HepG2 (cell line): ENCODE measurements around the gene CTNNA2.

Experiments used
- GLI4 ChIP-seq: sonication (generic); formaldehyde crosslinking; IDR thresholded peaks from 2 replicates; pipeline ENCODE4 v1.5.1; 2020; ENCODE audit warnings: missing genetic modification reagents, mild to moderate bottlenecking, moderate library complexity, borderline replicate concordance
- HMG20B ChIP-seq: conservative IDR thresholded peaks from 2 replicates; pipeline ENCODE4 v1.6.1; 2016; ENCODE audit warnings: missing genetic modification reagents, missing compliant biosample characterization
- HNRNPLL ChIP-seq: fragments of 200-400 bp; formaldehyde crosslinking; IDR thresholded peaks from 2 replicates; pipeline ENCODE4 v1.6.1; 2017; ENCODE audit warnings: mild to moderate bottlenecking, low read depth, low read length; ENCODE audit not compliant: poor library complexity, severe bottlenecking
- KMT2B ChIP-seq: IDR thresholded peaks from 2 replicates; pipeline ENCODE4 v1.6.1; 2016; ENCODE audit warnings: missing genetic modification reagents, missing compliant biosample characterization
- POLR2AphosphoS5 ChIP-seq: IDR thresholded peaks from 2 replicates; pipeline ENCODE4 v1.6.1; 2012; ENCODE audit warnings: low read depth, low read length
- ZNF12 ChIP-seq: sonication (generic); formaldehyde crosslinking; IDR thresholded peaks from 2 replicates; pipeline ENCODE4 v1.5.0; 2020; ENCODE audit warnings: missing genetic modification reagents
- TF ChIP-seq, protein P1 (sequence below): sonication (generic); formaldehyde crosslinking; IDR thresholded peaks from 2 replicates; pipeline ENCODE4 v1.4.0; 2020; ENCODE audit warnings: mild to moderate bottlenecking, missing genetic modification reagents

DNA sequence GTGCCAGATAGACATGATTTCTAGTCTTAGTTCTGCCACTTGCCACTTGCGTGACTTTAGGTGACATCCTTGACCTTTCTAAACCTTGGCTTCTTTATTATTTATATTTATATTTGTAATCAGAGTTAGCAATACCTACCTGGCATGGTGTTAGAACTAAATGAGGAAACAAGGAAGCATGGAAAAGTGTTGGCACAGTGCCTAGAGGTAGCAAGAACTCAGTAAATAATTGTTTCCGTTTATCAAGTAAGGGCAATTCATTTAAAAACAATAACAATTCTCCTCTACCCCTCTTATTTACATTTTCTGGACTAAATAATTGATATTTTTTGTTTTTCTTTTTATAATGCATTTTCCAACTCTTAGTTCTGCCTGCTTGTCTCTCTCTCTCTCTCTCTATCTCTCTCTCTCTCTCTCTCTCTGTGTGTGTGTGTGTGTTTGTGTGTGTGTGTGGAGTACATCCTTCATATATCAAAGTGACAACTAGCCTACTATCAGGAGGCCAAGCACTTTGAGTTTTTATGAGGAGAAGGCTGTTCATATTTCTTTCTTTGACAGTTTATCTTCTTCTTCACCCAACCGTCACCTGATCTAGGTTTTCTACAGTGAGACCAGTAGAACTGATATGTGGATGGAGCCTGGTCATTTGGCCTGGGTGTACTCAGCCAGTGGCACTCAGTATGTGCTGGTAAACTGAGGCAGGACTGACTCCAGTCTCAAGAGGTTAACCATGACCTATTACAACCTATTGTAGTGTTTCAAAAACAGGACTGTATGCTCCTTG is 657.2 kb downstream of the CTNNA2 start:
- no peak for TF ChIP-seq ZNF12 (CRISPR knock-in tag)
- TF ChIP-seq HNRNPLL, result no peak
- no peak for TF ChIP-seq HMG20B (CRISPR knock-in tag)
- no peak for TF ChIP-seq POLR2AphosphoS5
- no peak for TF ChIP-seq KMT2B (CRISPR knock-in tag)
- TF ChIP-seq, protein P1, sequence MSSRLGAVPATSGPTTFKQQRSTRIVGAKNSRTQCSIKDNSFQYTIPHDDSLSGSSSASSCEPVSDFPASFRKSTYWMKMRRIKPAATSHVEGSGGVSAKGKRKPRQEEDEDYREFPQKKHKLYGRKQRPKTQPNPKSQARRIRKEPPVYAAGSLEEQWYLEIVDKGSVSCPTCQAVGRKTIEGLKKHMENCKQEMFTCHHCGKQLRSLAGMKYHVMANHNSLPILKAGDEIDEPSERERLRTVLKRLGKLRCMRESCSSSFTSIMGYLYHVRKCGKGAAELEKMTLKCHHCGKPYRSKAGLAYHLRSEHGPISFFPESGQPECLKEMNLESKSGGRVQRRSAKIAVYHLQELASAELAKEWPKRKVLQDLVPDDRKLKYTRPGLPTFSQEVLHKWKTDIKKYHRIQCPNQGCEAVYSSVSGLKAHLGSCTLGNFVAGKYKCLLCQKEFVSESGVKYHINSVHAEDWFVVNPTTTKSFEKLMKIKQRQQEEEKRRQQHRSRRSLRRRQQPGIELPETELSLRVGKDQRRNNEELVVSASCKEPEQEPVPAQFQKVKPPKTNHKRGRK (CRISPR knock-in tag), result no peak
- TF ChIP-seq GLI4 (CRISPR knock-in tag), result no peak
